ENCODE results near the gene FABP7.

- no peak for TF ChIP-seq RARB (CRISPR knock-in tag; IDR thresholded peaks at IDR 0.05)
- TF ChIP-seq PHF8 (IDR thresholded peaks at IDR 0.05; ENCODE audit: borderline replicate concordance, low read depth): no peak
- no peak for TF ChIP-seq JUNB (IDR thresholded peaks at IDR 0.05)
Observed at GRCh38 chr6:122808121-122808885, 28.8 kb downstream of the FABP7 start.

All from A549 (cell line).